CD4-positive, alpha-beta memory T cell (primary cell): ENCODE data around the gene KIF18B. TPM values are rescaled to one million over a fixed set of nuclear protein-coding genes. Genes with fewer than 3 reads are reported as not detected.

Experiments used
- CTCF ChIA-PET: fragments of 350-600 bp; sonication (Branson Sonifier 250); formaldehyde crosslinking; loops from one replicate; lab custom pipeline; 2021; ENCODE audit warnings: inconsistent platforms; ENCODE audit not compliant: partially characterized antibody; lab: Charles Lee
- POLR2A ChIA-PET: fragments of 350-600 bp; sonication (Branson Sonifier 250); formaldehyde crosslinking; loops from one replicate; lab custom pipeline; 2021; ENCODE audit not compliant: partially characterized antibody; lab: Charles Lee
- DNase-seq, 5 donors: peaks; one replicate each; pipeline versions ENCODE4 v3.0.0 to v3.0.0-alpha.2; 2020 to 2022; ENCODE audit warnings: mixed read lengths in 1 of 5
- H3K27ac ChIP-seq: one replicate; pipeline ENCODE4 v1.7.0; 2013; ENCODE audit warnings: low read depth, low read length
- H3K27me3 ChIP-seq: 2 replicates; pipeline ENCODE4 v1.7.0; 2013; ENCODE audit warnings: mild to moderate bottlenecking, low read length, moderate library complexity; ENCODE audit not compliant: insufficient read depth
- H3K36me3 ChIP-seq: 2 replicates; pipeline ENCODE4 v1.7.0; 2013; ENCODE audit warnings: mild to moderate bottlenecking, low read length, moderate library complexity; ENCODE audit not compliant: insufficient read depth
- H3K4me1 ChIP-seq: 2 replicates; pipeline ENCODE4 v1.7.0; 2013; ENCODE audit warnings: mild to moderate bottlenecking, low read length, moderate library complexity; ENCODE audit not compliant: insufficient read depth
- H3K4me3 ChIP-seq, 2 donors: one replicate each; pipeline ENCODE4 v1.7.0; 2013; ENCODE audit warnings: low read length in 2 of 2, mild to moderate bottlenecking in 1 of 2
- H3K9me3 ChIP-seq, 2 donors: one replicate each; pipeline ENCODE4 v1.7.0; 2013; ENCODE audit warnings: low read length in 2 of 2, control low read depth in 1 of 2; ENCODE audit not compliant: control insufficient read depth in 1 of 2
- H3K27ac Mint-ChIP-seq, 7 donors: one replicate each; pipeline ENCODE4 v1.8.0; 2020 to 2021; ENCODE audit warnings: mixed read lengths in 7 of 7, mild to moderate bottlenecking in 6 of 7, inconsistent platforms in 3 of 7, moderate library complexity in 3 of 7
- H3K27me3 Mint-ChIP-seq, 2 donors: one replicate each; pipeline ENCODE4 v1.8.0; 2020 to 2021; ENCODE audit warnings: mixed read lengths in 2 of 2
- H3K36me3 Mint-ChIP-seq, 2 donors: one replicate each; pipeline ENCODE4 v1.8.0; 2020 to 2021; ENCODE audit warnings: mixed read lengths in 2 of 2, inconsistent platforms in 1 of 2, mild to moderate bottlenecking in 1 of 2
- H3K4me1 Mint-ChIP-seq, 4 donors: one replicate each; pipeline ENCODE4 v1.8.0; 2020 to 2021; ENCODE audit warnings: mixed read lengths in 4 of 4, mild to moderate bottlenecking in 1 of 4
- H3K4me3 Mint-ChIP-seq, 8 donors: one replicate each; pipeline ENCODE4 v1.8.0; 2020 to 2021; ENCODE audit warnings: mixed read lengths in 8 of 8, mild to moderate bottlenecking in 7 of 8, moderate library complexity in 6 of 8, inconsistent platforms in 3 of 8
- H3K9me3 Mint-ChIP-seq, 8 donors: one replicate each; pipeline ENCODE4 v1.8.0; 2020 to 2021; ENCODE audit warnings: mixed read lengths in 8 of 8, mild to moderate bottlenecking in 5 of 8, inconsistent platforms in 3 of 8, moderate library complexity in 1 of 8
- intact Hi-C: fragments of 100-400 bp; cut with micrococcal nuclease; formaldehyde crosslinking; loops from one replicate; pipeline ENCODE4 v1.15.1; 2023
- polyA plus RNA-seq, 2 donors: library from polyadenylated mRNA; unstranded; fragments of 300-500 nt; fragmentation: Illumina TruSeq; gene quantifications; one replicate each; pipeline ENCODE4 v1.2.3, GENCODE V29; 2021
- total RNA-seq, 2 experiments: library from RNA; stranded (reverse); gene quantifications; one replicate each; pipeline ENCODE4 v1.2.3, GENCODE V29; 2021

The KIF18B gene
- total and polyA plus RNA-seq, 4 experiments from 2014 or later = not detected

DNA sequence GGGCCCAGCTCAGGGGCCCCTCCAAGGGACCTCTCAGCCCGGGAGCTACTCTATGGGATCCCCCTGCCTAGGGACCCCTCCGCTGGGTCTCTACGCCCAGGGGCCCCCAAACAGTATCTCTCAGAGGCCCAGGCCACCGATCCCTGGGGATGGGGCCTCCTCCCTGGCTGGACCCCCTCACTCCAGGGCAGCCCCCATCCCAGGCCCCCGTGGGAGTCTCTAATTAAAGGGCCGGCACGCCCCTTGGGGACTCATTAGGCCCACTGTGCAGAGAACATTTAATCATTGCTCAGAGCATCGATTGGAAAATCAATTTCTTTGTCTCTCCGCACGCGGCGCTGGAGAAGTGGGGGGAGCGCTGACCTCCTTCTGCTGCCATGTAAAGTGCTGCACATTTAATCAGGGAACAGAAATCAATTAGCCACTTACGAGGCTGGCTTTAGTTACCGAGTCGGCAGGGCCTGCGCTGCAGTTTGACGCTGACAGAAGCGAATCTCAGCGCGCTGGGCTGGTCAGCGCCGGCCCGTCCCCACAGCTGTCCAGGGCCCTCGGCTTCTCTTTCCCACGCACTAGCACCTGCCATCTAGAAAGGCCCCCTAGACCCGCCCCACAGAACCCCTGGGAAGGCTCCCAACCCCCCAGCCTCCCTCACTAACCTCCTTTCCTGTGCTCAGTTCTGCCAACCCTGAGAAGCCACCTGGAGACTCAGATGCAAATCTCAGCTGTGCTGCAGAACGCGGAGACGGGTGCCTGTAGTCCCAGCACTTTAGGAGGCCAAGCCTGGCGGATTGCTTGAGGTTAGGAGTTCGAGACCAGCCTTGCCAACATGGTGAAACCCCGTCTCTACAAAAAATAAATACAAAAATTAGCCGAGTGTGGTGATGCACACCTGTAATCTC, 40.7 kb upstream of the KIF18B start:
- Histone ChIP-seq H3K27ac (no peak overlapping the region), H3K36me3 (no peaks in the 10 kb centered on the region), H3K4me3 (no peak overlapping the region), H3K27me3 (peaks cover 15% of the 10 kb centered on the region), H3K9me3 (no peaks in the 10 kb centered on the region), H3K4me1 (no peaks in the 10 kb centered on the region)
- no peak overlapping the region for H3K27ac Mint-ChIP-seq
- H3K9me3 Mint-ChIP-seq = peaks cover 0 to 1% (median 0%) of the 10 kb centered on the region in 8 donors
- H3K4me3 Mint-ChIP-seq = no peak overlapping the region
- H3K4me1 Mint-ChIP-seq = no peaks in the 10 kb centered on the region
- no peak for DNase-seq
- ChIA-PET POLR2A (no interaction called here), CTCF (no interaction called here)
- no peaks in the 10 kb centered on the region for H3K36me3 Mint-ChIP-seq
- peaks cover 18 to 23% of the 10 kb centered on the region in 2 donors for H3K27me3 Mint-ChIP-seq
- intact Hi-C loops = no loop called here

DNA sequence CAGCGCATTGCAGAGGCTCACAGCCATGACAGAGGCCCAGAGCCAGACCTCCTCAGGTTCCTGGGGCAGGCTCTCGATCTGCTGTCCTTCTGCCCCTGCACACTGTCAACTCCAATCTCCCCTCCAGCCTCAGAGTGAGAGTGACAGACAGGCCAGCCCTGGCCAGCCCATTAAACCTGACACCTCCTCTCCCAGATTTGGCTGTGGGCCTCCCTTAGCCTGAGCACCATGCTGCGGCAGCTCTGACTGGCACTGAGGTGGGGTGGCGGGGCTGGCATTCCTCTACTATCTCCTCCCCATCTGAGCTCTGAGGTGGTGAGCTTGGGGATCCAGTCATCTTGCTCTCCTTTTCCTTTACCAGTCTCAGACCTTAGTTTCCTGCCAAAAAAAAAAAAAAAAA, 36.0 kb upstream of the KIF18B start:
- Mint-ChIP-seq H3K9me3 (no peaks in the 10 kb centered on the region), H3K27ac (no peak overlapping the region), H3K4me1 (no peaks in the 10 kb centered on the region), H3K4me3 (no peak overlapping the region), H3K27me3 (peaks cover 17 to 26% of the 10 kb centered on the region in 2 donors), H3K36me3 (no peaks in the 10 kb centered on the region)
- no peaks in the 10 kb centered on the region for H3K36me3 ChIP-seq
- no peak for DNase-seq
- CTCF ChIA-PET = no interaction called here
- peaks cover 15% of the 10 kb centered on the region for H3K27me3 ChIP-seq
- no peaks in the 10 kb centered on the region for H3K9me3 ChIP-seq
- H3K27ac ChIP-seq = no peak overlapping the region
- no peak overlapping the region for H3K4me3 ChIP-seq
- intact Hi-C loops = no loop called here
- H3K4me1 ChIP-seq = no peaks in the 10 kb centered on the region
- POLR2A ChIA-PET = no interaction called here

DNA sequence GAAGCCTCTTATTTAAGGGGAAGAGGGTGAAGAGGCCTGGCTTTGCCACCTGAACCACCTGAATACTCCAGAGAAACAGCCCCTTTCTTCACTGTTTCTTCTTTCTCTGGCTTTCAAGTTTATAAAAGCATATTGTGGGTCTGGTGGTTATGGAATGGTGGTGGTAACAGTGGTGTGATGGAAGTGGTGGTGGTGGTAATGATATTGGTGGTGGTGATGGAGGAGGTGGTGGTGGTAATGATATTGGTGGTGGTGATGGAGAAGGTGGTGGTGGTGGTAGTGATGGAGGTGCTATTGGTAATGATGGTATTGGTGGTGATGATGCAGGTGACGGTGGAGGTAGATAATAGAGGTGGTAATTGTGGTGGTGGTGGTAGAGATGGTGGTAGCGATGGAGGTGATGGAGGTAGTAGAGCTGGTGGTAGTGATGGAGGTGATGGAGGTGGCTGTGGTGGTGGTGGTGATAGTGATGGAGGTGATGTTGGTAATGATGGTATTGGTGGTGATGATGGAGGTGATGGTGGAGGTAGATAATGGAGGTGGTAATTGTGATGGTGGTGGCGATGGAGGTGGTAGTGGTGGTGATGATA, 34.6 kb upstream of the KIF18B start:
- no peak overlapping the region for H3K27ac ChIP-seq
- intact Hi-C loops = no loop called here
- no peak overlapping the region for H3K4me3 ChIP-seq
- H3K9me3 ChIP-seq = no peaks in the 10 kb centered on the region
- CTCF ChIA-PET = no interaction called here
- no peaks in the 10 kb centered on the region for H3K9me3 Mint-ChIP-seq
- no peaks in the 10 kb centered on the region for H3K36me3 Mint-ChIP-seq
- DNase-seq = no peak
- no peaks in the 10 kb centered on the region for H3K4me1 ChIP-seq
- H3K27ac Mint-ChIP-seq = peak overlapping the region in 1 of 7 donors; percentile 32
- H3K4me3 Mint-ChIP-seq = no peak overlapping the region
- H3K27me3 ChIP-seq = peaks cover 12% of the 10 kb centered on the region
- no peaks in the 10 kb centered on the region for H3K4me1 Mint-ChIP-seq
- H3K36me3 ChIP-seq = no peaks in the 10 kb centered on the region
- POLR2A ChIA-PET = no interaction called here
- peaks cover 15 to 19% of the 10 kb centered on the region in 2 donors for H3K27me3 Mint-ChIP-seq

DNA sequence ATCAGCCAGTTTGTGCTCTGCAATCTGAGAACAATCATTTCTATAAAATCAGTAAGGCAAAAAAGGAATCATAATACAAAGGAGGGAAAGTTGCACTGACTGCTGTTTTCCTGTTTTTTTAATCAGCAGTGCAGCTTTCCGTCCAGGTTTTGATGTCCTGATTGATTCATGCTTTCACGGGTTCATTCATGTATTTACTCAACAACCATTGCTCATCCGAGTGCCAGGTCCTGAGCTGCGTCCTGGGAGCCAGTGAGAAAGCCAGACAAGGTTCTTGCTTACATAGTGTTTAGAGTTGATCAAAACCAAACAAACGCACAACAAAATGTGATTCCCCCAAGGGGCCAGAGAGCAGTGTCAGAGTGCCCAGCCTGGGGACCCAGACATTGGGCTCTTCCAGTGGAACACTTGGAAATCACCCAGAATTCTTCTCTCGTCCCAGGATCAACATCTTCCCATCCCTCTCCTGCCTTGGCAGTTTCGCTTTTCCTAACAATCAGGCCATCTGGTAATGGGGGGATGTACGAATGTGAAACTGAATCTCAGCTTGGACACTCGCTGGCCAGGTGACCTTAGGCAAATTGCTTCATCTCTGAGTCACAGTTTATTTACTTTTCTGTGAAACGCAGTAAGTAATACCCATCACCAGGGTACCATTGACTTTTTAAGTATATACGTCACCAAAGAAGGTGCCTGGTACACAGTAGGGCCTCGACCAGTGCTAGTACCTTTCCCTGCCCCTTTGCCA, 33.8 kb upstream of the KIF18B start:
- CTCF ChIA-PET = interaction anchor here (1.4 kb wide), 1 partner anchor 26 kb away, joined by 4 read pairs; no protein-coding TSS in a partner anchor
- POLR2A ChIA-PET = no interaction called here
- Mint-ChIP-seq H3K9me3 (no peaks in the 10 kb centered on the region), H3K27me3 (peaks cover 12 to 21% of the 10 kb centered on the region in 2 donors), H3K36me3 (no peaks in the 10 kb centered on the region), H3K27ac (no peak overlapping the region), H3K4me3 (no peak overlapping the region), H3K4me1 (no peaks in the 10 kb centered on the region)
- no peaks in the 10 kb centered on the region for H3K4me1 ChIP-seq
- H3K27ac ChIP-seq = no peak overlapping the region
- no peak overlapping the region for H3K4me3 ChIP-seq
- intact Hi-C loops = no loop called here
- no peak for DNase-seq
- H3K27me3 ChIP-seq = peaks cover 7% of the 10 kb centered on the region
- no peaks in the 10 kb centered on the region for H3K36me3 ChIP-seq
- H3K9me3 ChIP-seq = no peaks in the 10 kb centered on the region

DNA sequence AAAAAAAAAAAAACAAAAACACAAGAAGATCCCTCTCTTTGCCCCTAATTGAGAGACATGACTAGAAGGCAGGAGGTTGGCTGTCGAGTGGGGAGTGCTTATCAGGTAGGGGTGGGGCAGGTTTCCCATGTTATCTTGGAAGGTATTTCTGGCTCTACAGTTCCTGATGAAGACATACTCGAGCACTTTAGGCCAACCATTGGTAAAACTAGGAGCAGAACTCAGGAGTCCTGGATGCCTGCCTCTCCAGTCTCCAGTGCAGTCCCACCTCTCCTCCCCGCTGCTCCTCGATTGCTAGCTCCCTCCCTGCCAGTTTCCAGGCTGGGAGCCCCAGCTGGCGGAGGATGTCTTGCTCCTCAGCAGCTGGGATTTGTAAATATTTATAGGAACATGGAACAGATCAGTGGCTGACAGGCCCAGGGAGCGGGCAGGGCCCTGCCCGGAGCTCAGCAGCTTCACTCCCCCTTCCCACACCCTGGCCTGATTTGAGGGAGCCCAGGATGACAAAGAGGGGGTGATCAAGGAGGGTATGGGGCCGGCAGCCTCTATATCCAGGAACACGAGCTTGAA, 31.9 kb upstream of the KIF18B start:
- Mint-ChIP-seq H3K4me3 (no peak overlapping the region), H3K4me1 (no peaks in the 10 kb centered on the region), H3K27me3 (peaks cover 14 to 28% of the 10 kb centered on the region in 2 donors), H3K9me3 (no peaks in the 10 kb centered on the region), H3K27ac (no peak overlapping the region), H3K36me3 (no peaks in the 10 kb centered on the region)
- ChIA-PET CTCF (interaction anchor here (1.4 kb wide), 1 partner anchor 24 kb away, joined by 4 read pairs; no protein-coding TSS in a partner anchor), POLR2A (interaction anchor here (1.2 kb wide), 1 partner anchor 71 kb away, joined by 3 read pairs; no protein-coding TSS in a partner anchor)
- Histone ChIP-seq H3K9me3 (no peaks in the 10 kb centered on the region), H3K27me3 (peaks cover 5% of the 10 kb centered on the region), H3K36me3 (no peaks in the 10 kb centered on the region), H3K4me1 (no peaks in the 10 kb centered on the region), H3K27ac (no peak overlapping the region), H3K4me3 (no peak overlapping the region)
- DNase-seq = no peak
- intact Hi-C loops = no loop called here

DNA sequence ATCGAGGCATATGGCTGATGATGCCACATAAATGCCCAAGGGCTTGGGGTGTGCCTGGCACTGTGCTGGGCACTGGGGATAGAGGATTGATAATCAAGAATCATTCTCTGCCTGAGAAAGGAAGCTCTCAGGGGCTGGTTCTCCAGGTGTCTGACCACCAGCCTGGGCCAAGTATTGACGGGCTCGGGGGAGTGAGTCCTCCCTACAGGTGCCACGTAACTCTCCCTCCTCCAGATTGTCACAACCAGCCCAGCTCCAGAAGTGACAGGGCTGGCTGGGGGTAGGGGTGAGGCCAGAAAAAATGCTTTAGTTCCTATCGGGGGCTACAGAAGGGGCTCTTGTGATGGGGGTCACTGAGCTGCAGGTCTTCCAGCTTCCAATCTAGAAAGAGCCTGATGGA, 31.2 kb upstream of the KIF18B start:
- H3K36me3 Mint-ChIP-seq = no peaks in the 10 kb centered on the region
- no peaks in the 10 kb centered on the region for H3K4me1 Mint-ChIP-seq
- ChIA-PET CTCF (no interaction called here), POLR2A (interaction anchor here (1.2 kb wide), 1 partner anchor 72 kb away, joined by 3 read pairs; no protein-coding TSS in a partner anchor)
- H3K4me3 Mint-ChIP-seq = no peak overlapping the region
- DNase-seq = no peak
- no peak overlapping the region for H3K27ac ChIP-seq
- intact Hi-C loops = no loop called here
- H3K9me3 Mint-ChIP-seq = no peaks in the 10 kb centered on the region
- H3K27me3 Mint-ChIP-seq = peaks cover 14 to 30% of the 10 kb centered on the region in 2 donors
- peaks cover 5% of the 10 kb centered on the region for H3K27me3 ChIP-seq
- no peak overlapping the region for H3K4me3 ChIP-seq
- H3K27ac Mint-ChIP-seq = no peak overlapping the region
- H3K4me1 ChIP-seq = no peaks in the 10 kb centered on the region
- H3K9me3 ChIP-seq = no peaks in the 10 kb centered on the region
- no peaks in the 10 kb centered on the region for H3K36me3 ChIP-seq
